Stimulated activated CD4-positive, alpha-beta T cell treated with anti-CD3 and anti-CD28 coated beads, Interleukin-15, amount 100 ng/mL, for 24 hours (primary cell): Measurements from ENCODE around the gene NEDD4L.
"Not testable (repeated sequence)": the region's sequence is repeated elsewhere in the genome, so short reads cannot be mapped to it uniquely, and the experiment has no call there.

Source experiments
- DNase-seq: peaks from one replicate; pipeline ENCODE4 v3.0.0-alpha.2; 2020

The NEDD4L gene

GRCh38 chr18:58249712-58250111, 205.7 kb downstream of the NEDD4L start:
- DNase-seq = no peak

DNA sequence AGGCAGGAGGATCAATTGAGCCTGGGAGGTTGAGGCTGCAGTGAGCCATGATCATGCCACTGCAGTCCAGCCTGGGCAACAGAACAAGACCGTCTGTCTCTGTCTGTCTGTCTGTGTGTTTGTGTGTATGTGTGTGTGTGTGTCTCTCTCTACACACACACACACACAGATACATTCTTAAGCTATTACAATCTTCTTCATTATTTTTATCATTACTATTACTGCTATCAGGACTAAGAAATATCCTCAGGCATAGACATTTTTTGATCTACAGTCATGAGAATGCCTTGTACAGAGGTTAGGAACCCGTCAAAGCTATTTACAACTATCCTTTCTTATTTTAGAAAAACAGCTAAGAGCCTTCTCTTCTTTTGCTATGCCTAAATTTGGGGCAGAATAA, 207.4 kb downstream of the NEDD4L start:
- DNase-seq = no peak

DNA sequence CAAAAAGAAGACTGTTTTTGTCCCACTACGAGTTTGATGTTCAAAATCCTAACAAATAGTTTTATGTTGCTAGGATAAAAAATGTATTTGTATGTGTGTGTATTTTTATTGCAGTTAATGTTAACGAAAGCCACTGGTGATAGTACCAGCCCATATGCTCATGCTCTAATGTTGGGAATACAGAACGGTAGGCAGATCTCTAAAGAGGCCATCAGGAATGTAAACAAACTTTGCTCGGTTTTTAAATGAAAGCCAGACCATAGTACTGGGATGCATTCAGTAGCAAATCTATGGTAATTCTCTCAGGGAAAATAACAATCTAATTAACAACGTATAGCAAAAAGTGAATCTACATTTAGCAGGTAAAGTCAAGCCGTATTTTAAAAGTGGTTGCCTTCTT, 208.1 kb downstream of the NEDD4L start:
- no peak for DNase-seq

DNA sequence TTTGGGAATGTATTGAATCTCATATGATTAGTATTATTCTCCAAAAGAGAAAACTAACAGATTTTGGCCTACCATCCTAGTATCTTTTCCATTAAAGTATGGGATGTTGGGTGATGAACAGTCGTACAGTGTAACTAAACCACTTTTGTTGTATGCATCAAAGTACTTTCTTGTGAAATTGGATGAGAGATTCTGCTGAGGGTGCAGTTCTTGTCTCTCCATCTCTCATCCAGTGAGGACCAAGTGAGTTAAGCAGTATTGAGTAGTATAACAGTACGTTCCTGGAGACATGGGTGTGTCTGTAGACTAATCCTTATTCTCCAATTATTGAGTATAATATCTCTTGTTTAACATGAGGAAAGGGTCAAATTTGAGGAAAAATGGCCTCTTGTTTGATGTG, 209.3 kb downstream of the NEDD4L start:
- no peak for DNase-seq

GRCh38 chr18:58253871-58254270, 209.8 kb downstream of the NEDD4L start:
- DNase-seq = no peak

DNA sequence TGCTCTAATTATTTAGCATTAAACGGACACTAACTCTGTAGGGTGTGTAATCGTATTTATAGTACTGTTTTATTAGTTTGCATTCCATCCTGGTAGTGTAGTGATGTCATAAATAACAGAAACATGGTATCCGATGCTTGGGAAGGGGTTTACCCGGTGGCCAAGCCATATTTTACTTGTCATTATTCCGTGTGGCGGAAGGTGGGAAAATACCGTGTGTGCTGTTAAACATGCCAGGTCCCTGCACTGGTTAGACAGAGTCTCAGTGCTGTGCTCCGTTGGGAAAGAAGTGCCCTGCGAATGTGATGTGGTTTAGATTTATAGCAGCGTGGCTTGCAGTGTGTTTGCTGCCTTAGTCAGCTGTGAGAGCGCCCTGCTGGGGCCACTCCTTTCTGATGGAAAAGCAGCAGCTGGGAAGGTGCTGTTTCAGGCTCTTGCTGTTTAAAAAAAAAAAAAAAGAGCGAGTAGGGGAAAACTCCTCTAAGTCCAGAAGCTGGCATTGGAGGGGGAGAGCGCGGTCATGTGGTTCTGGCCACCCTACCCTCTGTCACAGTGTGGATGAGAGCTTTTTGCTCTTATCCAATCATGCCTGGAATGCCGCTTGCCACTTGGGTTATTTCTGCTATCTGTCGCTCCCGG, 211.0 kb downstream of the NEDD4L start:
- DNase-seq = no peak

DNA sequence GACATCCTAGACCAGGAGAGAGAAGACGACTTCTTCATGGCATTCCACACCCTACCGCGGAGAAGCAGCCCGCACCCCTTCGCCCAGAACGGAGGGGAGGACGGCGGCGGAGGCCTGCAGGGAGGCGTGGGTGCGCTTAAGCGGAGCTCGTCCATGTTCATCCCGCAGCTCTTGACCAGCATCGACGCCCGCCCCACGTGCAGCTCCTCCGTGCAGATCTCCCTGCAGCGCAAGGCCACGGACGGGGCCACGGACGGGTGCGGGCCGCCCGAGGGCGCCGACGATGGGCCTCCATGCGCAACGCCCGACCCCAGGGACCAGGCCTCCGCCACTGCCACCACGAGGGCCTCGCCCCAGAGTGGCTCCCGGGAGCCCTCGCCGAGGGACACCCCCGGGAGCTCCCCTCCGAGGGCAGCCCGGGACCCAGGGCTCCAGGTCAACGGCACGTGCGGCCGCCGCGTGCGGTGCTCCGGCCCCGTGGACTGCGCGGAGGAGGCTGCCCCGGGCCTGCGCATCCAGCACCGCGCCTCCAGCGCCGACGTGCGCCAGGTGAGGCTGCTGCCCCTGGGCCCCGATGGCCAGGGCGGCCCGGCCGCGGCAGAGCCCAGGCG, 211.8 kb downstream of the NEDD4L start:
- no peak for DNase-seq

GRCh38 chr18:58256316-58257080, 212.5 kb downstream of the NEDD4L start:
- DNase-seq = no peak

DNA sequence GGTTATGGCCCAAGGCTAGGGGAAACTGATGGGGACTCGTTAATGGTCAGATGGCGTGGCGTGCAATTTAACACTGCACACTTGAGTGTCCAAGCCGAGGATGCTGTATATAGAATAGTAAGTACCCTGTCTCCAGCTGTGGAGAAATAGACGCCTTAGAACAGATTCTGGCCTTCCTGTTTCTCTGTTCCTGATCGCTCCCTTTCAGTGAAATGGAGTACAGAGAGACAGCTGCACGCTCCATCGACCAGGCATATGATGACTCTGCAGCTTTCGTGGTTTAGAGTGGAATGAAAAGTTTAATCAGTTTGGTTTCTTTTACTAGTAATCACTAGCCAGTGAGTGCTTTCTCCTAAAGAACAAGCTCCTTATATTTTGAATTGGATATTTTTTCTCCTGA, 213.4 kb downstream of the NEDD4L start:
- DNase-seq = no peak

- DNase-seq = no peak
These were observed 214.8 kb downstream of the NEDD4L start for GRCh38 chr18:58258692-58259342.

DNA sequence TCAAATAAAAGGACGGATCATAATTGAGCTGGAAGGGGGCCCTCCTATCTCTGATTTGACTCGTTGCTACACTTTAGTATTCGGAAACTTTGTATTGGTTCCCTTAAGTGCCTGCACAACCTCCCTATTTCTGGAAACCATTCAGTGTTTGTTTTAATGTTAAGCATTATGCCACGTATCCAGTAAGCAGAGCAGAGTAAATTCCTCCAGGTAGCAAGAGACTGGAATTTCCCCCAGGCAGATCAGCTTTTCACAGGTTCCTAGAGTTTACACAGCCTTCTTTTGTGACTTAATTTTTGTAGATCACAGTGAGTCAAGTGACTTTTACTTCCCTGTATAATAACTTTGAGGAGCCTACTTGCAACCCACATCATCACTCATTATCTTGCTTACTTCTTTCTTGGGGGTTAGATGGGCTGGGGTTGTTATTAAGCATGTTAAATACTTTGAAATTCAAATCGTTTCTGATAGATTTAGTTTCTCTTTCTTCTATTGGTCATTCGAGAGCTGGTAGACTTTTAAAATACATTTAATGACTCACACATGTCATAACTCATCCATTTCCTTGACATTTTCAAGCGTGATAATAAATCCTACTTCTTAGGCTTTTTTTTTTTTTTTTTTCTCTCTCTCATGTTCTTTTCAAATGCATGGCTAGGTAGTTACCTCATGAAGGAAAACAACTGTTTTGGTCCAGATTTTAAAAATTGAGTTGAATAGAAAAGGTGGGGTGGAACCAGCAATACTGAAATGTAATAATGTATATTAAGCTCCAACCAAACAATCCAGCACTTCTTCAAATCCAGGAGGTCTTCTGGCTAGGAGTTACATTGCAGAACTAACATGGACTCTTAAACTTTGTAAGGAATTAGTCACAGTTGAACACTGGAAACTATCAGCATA, 219.3 kb downstream of the NEDD4L start:
- DNase-seq = no peak

- no peak for DNase-seq
These were observed 220.0 kb downstream of the NEDD4L start for GRCh38 chr18:58264075-58264474.

DNA sequence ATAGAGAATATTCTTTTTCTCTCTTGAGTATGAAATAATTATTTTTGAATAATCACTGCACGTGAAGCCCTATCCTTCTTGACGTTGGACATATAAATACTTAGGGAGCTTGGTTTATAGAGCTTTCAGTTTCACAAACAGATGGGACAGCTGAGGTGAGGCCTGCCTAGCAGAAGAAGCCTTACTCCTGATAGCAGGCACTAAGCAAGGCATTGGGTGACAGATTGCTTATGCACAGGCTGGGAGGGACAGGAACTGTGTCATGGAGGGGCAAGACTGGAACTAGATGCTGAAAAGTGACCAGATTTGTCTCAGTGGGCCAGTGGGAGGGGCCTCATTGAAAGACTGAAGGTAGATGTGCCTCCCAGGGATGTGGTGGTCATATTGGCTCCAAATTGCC, 220.8 kb downstream of the NEDD4L start:
- no peak for DNase-seq

- not testable (repeated sequence) for DNase-seq
These were observed 221.5 kb downstream of the NEDD4L start for GRCh38 chr18:58265489-58265888.

GRCh38 chr18:58266291-58266690, 222.3 kb downstream of the NEDD4L start:
- no peak for DNase-seq

GRCh38 chr18:58267493-58267892, 223.5 kb downstream of the NEDD4L start:
- no peak for DNase-seq

DNA sequence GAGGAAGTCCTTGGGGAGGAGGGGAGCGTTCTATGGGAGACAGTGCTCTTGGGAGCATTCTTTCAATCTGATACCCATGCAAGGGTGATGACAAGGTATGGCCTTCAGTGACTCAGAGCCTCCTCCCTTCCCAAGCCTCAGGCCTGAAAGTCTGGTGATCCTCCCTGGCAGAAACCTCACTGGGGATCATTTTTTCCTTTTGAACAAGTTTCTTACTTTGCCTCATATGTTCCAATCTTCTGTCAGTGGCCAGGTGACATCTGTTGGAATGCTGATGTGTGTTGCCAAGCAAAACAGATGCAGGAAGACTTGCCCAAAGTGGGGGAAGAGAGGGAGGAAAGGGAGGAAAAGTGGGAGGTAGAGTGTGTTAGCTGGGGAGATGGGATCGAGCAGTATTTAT, 224.8 kb downstream of the NEDD4L start:
- no peak for DNase-seq

DNA sequence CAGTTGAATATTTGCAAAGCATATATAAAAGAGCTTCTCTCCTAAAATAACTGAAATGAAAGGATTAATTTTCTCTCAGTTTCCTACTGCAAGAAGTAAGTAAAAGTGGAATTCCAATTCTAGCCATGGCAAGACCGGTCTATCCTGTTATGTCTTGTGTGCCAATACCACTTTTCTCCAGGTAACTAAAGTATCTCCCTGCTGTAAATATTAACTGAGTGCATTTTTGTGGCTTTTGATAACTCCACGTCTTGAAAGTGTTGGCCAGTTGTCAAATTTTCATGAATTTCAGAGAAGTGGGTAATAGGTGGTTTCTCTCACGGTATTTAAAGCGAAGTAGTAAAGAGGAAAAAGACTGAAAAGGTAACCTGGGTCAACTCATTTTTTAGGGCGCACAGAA, 225.9 kb downstream of the NEDD4L start:
- no peak for DNase-seq

- DNase-seq = no peak
These were observed 226.4 kb downstream of the NEDD4L start for GRCh38 chr18:58270396-58270795.

- no peak for DNase-seq
These were observed 227.7 kb downstream of the NEDD4L start for GRCh38 chr18:58271770-58272169.

- DNase-seq = no peak
These were observed 228.2 kb downstream of the NEDD4L start for GRCh38 chr18:58272209-58272608.

DNA sequence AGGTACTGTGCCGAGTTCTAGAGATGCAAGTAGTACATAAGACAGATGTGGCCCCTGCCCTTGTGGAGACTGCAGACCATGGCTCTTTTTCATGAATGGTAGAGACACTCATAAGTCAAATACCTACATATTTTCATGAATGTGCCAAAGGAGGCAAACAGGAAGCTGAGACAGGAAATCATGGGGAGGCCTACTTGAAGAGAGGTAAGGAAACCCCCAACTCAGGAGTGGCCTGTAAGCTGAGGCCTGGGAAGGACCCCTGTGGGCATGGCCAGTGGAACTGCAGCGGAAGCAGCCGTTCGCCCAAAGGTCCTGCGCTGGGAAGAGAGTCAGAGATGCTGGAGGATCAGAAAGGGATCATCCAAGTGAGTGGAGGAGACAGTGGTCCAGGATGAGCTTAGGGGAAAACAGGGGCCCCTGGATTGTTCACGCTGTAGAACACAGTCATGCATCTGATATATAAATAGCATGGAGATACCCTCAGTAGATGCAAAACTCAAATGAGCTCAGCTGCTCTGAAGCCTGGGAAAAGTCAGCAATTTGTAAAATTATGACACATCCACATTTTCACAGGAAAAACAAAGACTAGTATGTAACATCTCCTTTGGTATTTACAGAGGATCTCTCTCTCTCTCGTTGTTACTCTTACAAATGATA, 228.9 kb downstream of the NEDD4L start:
- no peak for DNase-seq
